Cardiac fibroblast (primary cell): Measurements from ENCODE around the gene TCAP.
A peak's percentile ranks its signal among the peaks of the same experiment; 100 is the strongest.

ENCODE experiments used
- DNase-seq, 2 donors: peaks; one replicate each; pipeline versions ENCODE4 v3.0.0 to v3.0.0-alpha.2; 2010; ENCODE audit warnings: low read depth in 2 of 2
- H3K4me3 ChIP-seq, 2 donors: replicated peaks in 1 of 2; 1 replicate in 1 of 2; 2 replicates in 1 of 2; pipeline ENCODE4 v1.5.1; 2011; ENCODE audit warnings: low read depth in 2 of 2, low read length in 2 of 2, mild to moderate bottlenecking in 2 of 2, moderate library complexity in 1 of 2
- TF ChIP-seq, protein P1 (sequence below): IDR thresholded peaks from one replicate; pipeline ENCODE4 v1.5.1; 2011; ENCODE audit warnings: low read depth, mild to moderate bottlenecking, low read length, inconsistent platforms

The TCAP gene

DNA sequence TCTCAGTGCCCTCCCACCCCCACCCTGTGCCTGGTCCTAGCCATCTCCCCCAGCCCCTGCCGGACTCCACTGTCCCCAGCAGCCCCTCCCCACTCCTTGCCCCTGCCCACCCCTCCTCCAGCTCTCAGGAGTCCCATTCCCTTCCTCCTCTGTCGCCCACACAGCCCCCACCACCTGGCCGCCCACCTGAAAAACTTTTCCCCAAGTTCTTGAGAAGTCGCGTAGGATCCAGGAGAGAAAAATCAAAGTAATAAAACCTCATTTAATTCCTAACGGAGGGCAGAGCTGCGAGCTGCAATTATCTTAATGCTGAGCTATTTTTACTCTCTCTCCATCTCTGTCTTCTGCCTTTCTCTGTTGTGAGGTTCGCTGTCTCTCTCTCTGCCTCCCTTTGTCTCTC, 40.8 kb upstream of the TCAP start:
- no peak for DNase-seq
- no peak overlapping the region for H3K4me3 ChIP-seq
- TF ChIP-seq, protein P1, sequence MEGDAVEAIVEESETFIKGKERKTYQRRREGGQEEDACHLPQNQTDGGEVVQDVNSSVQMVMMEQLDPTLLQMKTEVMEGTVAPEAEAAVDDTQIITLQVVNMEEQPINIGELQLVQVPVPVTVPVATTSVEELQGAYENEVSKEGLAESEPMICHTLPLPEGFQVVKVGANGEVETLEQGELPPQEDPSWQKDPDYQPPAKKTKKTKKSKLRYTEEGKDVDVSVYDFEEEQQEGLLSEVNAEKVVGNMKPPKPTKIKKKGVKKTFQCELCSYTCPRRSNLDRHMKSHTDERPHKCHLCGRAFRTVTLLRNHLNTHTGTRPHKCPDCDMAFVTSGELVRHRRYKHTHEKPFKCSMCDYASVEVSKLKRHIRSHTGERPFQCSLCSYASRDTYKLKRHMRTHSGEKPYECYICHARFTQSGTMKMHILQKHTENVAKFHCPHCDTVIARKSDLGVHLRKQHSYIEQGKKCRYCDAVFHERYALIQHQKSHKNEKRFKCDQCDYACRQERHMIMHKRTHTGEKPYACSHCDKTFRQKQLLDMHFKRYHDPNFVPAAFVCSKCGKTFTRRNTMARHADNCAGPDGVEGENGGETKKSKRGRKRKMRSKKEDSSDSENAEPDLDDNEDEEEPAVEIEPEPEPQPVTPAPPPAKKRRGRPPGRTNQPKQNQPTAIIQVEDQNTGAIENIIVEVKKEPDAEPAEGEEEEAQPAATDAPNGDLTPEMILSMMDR = no peak

DNA sequence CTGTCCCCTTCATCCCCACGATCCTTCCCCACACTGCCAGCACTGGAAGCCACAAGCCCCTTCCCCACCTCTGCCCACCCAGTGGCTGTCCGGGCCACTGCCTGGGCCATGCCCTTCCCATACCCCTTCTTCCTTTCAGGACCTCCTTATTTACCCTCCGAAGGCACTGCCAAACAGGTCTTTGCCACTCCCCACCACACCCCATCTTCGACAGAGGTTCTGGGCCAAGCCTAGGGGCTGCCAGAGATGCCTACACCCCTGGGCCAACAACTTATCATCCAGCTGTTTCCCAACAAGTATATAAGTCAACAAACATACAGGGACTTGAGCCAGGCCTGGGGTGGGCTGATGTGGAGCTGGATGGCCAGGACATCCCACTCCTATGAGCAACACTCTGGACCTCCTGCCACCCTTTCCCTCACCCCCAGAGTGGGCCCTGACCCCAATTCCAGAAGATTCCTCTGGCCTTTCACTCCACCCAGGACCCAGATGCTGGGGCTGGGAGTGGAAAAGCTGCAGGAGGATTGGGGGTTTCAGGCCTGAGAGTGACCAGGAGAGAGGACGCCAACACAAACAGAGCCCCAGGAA, 39.9 kb upstream of the TCAP start:
- peak in 1 of 2 donors; percentile 74 for DNase-seq
- H3K4me3 ChIP-seq = no peak overlapping the region
- TF ChIP-seq, protein P1 = no peak

DNA sequence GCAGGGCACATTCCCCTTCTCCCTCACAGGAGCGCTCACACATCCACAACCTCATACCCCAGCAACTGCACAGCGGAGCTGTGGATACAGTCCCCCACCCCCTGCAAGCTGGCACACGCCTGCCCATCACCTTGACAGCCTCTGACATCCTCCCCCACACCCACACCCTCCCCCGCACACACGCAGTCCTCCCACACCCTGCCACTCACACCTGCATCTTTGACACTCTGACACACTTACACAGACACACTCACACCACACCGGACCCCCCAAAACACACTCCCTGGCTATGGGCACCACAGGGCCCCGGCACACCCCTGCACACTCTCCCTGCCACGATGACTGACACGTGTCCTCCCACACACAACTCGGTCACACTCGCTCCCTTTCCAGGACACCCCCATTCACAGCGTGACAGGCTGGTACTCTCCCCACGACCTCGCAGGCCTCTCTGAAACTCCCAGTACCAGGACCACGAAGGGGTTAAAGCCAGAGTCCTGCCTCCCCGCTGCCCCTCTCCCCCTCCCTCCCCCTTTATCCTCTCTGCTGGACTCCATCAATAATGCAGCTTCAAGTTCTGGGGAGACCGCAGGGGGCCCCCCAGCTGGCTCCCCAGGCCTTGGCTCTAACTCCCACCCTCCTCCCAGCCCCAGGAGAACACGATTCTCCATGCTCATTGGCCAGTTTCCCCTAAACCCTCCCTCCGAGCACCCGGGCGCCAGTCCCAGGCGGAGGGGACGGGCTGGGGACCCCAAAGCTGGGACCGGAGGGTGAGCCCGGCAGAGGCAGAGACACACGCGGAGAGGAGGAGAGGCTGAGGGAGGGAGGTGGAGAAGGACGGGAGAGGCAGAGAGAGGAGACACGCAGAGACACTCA, 38.7 kb upstream of the TCAP start, which contains the start of gene PPP1R1B:
Gene PPP1R1B (plus strand): TSS at position 782 of the 876 bp plus-strand sequence. CDS start 441 bp downstream, outside the sequence.
- DNase-seq = no peak
- peak within 1 kb of the TSS; percentile 10 to 44 for H3K4me3 ChIP-seq
- TF ChIP-seq, protein P1 = no peak

DNA sequence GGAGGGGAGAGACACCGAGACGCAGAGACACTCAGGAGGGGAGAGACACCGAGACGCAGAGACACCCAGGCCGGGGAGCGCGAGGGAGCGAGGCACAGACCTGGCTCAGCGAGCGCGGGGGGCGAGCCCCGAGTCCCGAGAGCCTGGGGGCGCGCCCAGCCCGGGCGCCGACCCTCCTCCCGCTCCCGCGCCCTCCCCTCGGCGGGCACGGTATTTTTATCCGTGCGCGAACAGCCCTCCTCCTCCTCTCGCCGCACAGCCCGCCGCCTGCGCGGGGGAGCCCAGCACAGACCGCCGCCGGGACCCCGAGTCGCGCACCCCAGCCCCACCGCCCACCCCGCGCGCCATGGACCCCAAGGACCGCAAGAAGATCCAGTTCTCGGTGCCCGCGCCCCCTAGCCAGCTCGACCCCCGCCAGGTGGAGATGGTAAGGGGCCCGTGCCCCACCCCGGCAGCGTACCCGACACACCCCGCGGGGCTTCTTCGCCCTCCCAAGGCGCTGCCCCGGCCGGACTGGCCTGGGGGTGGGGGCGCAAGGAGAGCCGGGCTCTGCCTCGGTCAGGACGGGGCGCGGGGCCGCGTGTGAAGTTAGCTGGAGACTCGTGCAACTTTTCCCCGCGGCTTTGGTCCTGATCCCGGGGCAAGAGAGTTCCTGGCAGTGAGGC, 38.0 kb upstream of the TCAP start:
- no peak for DNase-seq
- peak overlapping the region; percentile 10 to 44 for H3K4me3 ChIP-seq
- TF ChIP-seq, protein P1 = no peak

DNA sequence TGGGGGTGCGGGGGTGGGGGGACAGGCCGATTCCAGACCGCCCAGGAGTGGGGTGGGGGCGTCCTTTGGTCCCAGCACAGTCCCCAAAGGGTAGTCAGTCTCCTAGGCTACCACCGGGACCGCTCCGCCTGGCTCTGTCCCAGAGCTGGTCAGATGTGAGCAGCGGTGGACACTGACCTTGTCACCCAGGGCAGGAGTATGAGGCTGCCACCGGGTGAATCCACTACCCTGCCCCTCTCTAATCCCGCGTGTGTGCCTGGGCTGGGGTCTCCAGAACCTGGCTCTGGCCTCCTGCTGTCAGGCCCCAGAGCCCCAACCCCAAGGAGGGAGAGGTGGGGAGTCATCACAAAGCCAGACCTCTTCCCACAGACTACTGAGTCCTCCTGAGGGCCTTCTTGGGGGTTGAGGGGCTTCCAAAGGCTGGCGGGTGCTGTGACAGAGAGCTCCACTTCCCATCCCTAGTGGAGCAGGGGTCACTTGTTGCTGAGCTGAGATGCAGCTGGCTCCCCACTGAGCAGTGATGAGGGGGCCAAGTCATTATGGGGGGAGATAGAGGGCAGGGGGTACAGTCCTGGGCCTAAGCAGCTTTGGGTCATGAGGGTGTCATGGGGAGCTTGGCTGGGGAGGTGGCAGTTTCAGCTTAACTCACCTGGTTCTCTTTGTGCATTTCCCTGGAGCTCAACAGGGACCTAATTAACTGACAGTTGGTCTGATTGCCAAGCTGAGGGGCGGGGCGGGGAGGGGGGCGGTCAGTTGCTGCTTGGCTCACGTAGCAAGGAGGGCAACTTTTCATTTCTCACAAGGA, 37.2 kb upstream of the TCAP start:
- TF ChIP-seq, protein P1 = no peak
- H3K4me3 ChIP-seq = no peak overlapping the region
- no peak for DNase-seq
